ENCODE results near the gene COLQ.

Gene COLQ

DNA sequence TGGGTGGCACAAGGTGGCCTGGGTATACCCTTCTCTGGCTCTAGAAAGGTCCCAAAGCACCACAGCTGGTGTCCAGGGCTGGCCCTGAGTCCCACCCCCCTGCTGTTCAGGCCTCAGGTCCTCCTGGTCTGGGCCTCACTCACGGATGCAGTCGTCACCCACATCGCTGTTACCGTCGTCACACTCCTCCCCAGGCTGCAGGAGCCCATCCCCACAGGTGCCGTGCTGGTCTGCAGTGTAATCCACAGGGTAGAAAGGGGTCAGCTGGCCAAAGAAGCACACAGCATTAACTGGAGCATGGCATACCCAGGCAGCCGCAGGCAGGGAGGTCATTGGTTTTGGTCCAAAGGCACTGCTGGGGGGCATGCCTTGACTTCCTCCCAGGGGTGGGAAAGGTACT is 65.8 kb downstream of the COLQ start:
- no peak for DNase-seq (ENCODE audit: low read depth in 2 of 2)

DNA sequence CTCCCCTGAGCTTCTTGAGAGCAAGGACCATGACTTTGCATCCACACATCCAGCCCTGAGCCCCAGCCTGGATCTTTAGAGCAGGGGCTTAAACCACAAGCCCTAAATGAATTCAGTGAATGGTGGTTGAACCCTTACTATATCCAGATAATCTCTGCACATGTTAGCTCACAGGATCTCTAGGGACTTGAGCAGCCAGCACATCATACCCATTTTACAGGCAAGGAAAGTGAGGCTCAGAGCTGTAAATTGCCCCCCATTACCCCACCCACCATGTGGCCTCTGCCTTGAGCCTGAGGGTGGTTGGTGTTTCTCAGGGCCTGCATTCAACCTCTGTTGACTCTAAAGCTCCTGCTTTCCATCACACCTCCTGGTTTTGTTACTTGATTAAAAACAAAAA is 66.5 kb downstream of the COLQ start:
- no peak for DNase-seq (ENCODE audit: low read depth in 2 of 2)

DNA sequence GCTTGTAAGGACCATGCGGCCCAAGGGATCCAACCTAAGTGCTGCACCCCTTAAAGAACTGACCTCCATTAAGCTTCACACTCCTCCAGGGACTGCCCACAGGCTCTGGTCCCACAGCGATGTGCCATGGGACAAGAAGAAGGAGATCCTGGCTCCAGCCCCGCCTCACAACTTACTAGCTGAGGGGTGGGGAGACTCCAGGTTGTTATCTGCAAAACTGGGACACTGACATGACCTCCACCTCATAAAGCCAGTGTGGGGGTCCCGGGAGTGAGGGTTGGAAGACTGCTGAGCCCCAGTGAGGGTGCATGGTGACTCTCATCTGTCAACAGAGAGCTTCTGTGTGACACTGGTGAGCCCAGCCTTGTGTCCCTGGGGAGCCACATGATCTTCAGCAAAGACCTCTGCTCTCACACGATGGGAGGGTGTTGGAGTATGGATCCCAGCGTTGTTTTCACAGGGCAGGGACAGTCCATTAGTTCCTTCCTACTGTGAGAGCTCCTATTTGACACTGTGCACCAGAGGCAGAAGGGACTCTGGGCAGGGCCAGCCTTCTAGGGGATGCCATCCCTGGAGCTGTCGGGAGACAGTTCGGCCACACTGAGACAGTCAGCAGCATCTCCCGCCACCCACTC is 67.4 kb downstream of the COLQ start:
- no peak for DNase-seq (ENCODE audit: low read depth in 2 of 2)

DNA sequence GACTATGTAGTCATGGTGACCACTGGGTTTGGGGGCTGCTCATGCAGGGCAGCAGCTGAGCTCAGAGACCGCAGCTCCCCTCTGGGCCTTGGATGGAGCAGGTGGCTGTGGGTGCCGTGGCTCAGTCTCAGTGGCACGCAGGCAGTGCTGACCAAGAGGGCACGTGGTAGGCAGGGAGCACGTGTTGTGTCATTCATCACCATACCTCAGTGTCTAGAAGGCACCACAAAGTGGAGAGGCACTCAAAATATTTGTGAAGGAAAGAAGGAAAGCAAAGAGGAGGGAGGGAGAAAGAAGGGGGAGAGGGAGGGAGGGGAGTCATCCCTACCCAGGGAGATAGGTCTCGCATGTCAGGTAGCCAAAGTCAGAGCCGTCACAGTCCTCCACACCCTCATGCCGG is 68.0 kb downstream of the COLQ start:
- no peak for DNase-seq (ENCODE audit: low read depth in 2 of 2)

DNA sequence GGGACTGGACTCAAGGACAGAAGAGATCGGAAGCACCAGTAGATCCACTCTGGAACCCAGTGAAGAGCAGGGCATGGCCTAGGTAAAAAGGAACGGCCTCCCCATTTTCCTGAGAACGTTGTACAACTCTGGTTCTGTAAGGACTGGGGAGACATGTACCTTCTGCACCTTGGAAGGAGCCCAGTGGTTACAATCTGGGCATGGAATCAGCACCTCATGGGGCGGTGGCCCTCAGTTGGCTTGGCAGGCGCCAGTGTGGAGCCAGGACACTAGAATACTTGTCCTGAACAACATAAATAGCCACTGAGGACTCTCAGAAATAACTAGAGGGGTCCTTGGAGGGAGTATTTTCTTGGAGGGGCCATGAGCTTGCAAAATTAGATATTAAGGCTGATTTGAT is 68.5 kb downstream of the COLQ start:
- DNase-seq (ENCODE audit: low read depth in 2 of 2): no peak

DNA sequence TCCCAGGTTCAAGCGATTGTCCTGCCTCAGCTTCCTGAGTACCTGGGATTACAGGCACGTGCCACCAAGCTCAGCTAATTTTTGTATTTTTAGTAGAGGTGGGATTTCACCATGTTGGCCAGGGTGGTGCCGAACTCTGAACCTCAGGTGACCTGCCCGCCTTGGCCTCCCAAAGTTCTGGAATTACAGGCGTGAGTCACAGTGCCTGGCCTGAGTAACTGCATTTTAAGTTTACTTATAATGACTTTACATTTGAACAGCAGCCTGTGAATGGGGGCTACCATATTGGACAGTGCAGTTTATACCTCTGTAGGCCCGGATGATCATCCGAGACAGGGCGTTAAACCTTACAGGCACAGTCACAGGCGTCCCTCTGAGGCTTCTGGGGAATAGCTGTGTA is 69.3 kb downstream of the COLQ start:
- DNase-seq (ENCODE audit: low read depth in 2 of 2): no peak

DNA sequence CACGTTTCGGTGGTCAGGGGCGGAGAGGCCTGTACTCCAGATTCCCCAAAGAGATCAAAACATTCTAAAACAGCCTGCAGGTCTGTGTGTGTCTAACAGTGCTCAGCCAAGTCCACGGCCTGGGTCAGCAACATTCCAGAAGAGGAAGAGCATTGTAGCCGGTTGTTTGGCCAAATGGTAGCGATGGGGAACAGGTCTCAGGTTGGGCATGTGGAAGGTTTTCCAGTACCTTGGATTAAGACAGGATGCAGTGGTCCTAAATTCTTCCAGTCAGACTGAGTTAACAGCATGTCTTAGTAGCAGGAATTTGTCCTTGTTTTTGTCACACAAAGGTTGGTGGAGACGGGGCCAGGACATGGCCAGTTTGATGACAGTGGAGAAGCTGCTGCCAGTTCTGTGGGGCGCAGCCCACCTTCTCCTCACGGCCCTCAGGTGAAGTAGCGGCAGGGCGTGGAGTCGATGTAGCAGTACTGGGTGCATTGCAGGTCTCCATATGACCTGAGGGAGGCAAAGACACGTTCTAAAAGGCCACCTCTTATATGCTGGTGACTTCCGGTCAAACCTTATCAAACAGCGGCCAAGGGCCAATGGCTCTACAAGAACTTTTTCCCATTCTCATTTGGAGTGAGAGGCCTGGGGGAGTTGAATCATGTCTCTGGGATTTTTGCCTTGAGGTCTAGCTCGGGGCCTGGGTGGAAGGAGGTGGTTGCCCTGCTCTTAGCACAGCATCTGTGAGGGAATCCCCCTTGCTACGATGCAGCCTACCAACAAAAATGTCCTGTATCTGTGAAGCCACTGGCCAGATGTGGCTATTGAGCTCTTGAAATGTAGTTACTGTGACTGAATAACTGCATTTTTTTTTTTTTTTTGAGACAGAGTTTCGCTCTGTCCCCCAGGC is 70.0 kb downstream of the COLQ start:
- DNase-seq (ENCODE audit: low read depth in 2 of 2): no peak

DNA sequence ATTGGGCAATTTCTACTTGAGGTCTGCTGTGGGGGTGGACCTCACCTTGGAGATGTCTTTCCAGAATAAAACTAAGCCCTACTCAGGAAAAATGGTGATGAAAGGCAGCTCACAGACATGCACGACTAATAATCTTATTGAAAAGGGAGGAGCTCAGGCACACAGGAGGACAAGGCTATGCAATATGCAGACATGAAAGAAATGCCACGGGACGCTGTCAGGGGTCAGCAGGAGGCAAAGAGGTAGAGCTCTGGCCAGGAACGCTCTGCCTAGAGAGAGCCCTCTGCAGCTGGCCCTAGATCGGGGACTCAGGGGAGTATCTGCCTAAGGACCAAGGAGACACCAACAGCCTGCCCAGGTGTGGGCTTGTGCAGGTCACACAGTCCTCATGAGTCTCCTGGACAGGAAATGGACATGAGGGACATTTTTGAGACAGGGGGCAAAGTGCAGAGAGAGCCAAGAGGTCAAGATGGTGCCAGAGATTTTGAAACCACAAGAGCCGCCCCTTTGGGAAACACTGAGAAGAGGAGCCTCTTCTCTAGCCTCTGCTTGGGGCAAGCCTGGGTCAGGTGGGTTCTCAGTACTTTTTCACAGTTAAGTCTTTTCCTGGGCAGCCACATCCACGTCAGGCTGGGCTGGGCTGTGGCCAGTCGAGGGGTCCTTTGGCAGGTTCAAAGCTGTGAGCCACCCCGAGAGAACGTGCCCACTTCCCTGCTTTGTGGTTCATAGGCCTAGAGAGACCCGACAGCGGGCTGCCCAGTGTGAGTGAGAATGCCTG is 70.9 kb downstream of the COLQ start:
- no peak for DNase-seq (ENCODE audit: low read depth in 2 of 2)

DNA sequence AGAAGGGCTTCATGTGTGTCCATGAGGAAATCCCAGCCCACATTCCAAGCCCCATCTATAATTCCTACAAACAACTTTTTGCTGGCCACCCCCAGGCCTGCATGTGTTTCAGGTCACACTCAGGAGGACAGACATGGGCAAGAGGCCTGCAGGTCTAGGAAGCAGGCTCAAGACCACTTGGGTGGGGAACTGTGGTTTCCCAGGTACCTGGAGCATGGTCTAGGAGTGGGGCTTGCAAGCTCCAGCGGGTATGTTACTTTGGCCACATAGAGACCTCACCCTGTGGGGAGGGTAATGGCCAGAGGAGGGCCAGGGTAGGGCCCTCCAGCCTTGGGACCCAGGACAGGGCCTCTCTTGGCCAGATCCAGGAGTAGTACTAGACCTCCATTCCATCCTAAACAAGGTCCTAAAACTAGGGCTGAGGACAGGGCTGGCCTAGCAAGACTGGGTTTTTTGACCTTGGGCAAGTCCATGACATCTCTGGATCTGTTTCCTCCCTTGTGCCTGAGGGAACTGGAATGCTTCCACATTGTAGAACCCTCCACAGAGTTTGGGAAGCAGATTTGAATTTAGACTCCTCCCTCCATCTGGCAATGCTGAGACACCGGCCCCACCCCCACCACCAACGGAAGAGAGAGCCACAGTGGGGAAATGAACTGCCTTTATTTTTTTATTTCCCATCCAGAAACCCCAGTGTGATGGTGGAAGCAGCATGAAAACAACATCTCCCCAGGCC is 71.8 kb downstream of the COLQ start:
- DNase-seq (ENCODE audit: low read depth in 2 of 2): no peak

DNA sequence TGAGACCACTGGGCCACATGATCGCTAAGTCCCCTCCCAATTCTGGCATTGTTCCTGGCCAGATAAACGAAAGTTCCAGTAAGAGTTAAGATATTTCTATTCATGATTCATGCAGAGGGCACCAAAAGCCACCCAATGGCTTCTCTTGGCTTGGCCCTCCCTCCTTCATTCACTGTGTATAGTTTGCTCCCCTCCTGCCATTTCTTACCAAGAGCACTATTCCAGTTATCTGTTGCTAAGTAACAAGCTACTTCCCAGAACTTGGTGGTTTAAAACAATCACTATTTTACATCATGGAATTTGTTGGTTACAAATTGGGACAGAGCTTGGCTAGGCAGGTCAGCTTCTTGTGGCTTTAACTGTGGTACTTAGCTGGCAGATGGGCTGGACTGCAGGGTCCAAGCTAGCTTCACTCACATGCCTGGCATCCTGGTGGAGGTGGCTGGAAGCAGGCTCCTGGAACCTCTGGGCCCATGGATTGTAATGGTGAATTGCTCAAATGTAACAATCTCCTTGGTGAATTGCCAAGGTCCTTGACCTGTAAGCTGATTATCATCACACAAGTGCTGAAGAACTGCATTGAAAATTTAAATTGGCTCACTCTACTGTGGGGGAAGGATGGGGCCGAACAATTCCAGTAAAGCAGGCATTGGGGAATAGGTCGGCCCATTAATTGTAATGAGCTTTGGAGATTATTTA is 77.5 kb downstream of the COLQ start:
- DNase-seq (ENCODE audit: low read depth in 2 of 2): no peak

DNA sequence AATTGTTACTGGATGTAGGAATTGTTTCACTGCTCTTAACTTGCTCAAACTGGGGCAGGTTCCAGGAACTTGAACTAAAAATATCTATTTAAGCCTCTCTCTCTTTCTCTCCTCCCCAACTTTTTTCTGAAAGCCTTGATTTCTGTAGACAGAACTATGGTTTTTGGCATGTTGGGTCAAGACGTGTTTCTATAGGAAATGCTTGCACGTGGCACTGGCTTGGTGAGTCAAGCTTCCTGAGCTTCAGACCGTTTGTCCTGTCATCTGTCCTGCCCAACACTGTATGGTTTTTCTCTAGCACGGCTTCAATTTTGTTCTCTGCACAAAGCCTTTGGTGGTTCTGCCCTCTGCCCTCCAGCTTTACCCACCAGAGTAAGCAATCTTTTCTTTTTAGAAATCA is 80.6 kb downstream of the COLQ start:
- no peak for DNase-seq (ENCODE audit: low read depth in 2 of 2)

DNA sequence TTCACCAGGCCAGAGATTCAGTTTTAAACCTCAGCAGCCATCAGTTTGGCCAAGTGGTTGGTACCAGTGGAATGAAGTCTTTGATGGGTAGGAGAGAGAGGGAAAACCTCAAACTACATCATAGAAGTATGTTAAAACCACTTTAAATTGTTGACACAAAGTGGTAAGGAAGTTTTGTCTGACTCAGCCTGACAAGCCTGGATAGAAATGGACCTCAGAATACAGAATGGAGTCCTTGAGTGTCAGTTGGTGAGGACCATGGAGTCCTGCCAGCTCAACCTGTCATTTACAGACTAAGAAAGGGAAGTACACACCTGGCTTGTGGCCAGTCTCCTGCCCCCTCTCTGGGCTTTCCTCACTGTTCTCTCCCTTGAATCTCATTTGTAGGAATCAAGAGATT is 82.0 kb downstream of the COLQ start:
- DNase-seq (ENCODE audit: low read depth in 2 of 2): no peak

DNA sequence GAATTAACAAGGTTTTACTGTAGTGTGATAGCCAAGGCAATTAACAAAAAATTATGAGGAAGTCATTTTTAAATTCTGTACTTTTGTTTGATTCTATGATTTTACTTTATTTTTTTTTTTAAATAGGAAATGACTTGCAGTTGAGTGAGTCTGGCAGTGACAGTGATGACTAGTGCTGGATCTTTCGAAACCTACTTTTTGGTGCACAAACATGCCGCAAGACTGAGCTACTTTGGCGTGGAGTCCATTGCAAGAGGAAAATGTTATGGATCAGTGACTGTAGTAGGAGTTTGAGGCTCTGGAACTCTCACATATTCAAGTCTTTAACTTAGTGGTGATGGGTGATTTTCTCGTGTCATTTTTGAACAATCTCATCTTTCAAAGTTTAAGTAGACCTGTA is 82.5 kb downstream of the COLQ start:
- no peak for DNase-seq (ENCODE audit: low read depth in 2 of 2)

DNA sequence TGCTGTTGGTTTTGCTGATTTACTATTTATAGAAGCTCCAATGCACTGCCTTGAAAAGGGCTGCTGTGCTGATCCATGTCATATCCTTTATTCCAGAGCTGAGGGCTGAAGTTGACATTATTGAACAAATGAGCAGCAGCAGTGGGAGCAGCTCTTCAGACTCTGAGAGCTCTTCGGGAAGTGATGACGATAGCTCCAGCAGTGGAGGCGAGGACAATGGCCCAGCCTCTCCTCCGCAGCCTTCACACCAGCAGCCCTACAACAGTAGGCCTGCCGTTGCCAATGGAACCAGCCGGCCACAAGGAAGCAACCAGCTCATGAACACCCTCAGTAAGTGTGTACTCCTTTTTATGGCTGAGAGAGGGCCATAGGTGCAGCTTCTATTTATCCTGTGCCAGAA is 85.3 kb downstream of the COLQ start:
- DNase-seq (ENCODE audit: low read depth in 2 of 2): no peak

DNA sequence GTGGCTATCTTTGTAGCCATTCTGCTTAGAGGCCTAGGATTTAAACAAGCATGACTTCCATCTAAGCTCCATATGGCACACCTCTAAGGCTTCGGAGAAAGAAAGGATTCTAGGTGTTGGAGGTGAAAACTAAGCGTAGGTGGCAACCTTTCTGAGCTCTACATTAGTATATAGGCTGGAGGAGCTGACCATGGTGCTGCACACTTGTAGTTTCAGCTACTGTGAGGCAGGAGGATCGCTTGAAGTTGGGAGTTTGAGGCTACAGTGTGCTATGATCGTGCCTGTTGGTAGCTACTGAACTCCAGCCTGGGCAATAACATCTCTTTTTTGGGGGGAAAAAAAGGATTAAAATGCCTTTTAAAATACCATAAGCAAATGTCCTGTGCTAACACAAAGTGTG is 86.8 kb downstream of the COLQ start:
- no peak for DNase-seq (ENCODE audit: low read depth in 2 of 2)

DNA sequence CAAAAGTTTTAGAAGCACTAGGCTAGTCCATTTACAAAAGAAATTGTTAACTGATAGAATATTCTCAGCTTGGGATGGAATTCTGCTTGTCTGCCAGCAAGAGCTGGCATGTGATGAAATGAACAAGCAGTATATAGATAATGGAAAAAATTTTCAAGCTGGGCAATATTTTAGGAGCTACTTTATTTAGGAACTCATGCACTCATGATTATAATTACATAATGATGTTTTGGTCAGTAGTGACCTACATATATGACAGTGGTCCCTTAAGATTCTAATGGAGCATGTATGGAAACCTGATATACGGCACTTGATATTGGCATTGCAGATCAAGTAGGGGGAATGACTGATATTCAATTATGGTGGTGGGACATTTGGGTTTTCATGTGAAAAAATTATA is 88.0 kb downstream of the COLQ start:
- no peak for DNase-seq (ENCODE audit: low read depth in 2 of 2)

DNA sequence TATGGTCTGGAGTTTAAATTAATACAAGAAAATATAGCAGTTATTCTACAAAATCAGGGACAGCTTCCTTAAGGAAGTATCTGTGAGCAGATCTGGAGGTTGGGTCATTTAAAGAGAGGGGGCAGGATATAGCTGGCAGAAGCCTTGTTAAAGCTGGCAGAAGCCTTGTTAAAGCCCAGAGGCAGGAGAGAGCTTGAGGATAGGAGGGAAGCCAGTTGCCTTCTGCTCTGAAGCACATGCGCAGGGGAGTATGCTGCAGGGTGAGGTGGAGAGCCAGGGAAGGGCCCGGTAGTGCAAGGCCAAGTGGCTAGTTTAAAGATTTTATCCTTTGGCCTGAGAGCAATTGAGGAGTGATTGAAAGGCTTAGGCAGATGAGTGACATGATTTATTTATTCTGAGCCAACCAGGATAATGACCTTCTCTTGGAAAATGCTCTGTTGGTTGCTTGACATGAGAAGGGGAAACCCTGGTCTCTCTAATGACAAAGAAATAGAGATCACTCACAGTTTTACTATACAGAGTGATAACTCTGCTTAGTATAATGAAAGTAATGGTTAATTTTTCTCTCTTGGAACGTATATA is 90.2 kb downstream of the COLQ start:
- DNase-seq (ENCODE audit: low read depth in 2 of 2): no peak

DNA sequence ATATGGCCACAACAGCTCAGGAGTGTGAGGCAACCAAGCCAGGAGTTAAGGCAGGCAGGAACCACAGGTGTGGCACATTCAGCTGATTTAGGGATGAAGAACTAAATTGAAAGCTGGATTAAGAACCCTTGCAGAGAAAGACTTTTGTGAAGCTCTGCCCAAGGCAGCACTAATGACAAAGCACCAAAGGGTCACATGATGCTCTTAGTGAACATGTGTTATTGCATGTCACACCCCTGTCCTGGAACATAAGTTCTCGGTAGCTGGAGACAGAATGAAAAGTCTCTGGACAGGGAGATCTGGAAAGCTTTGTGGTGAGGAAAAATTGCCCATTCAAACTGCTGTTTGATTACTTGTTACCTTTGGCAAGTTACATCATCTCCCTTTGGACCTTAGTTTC is 90.9 kb downstream of the COLQ start:
- DNase-seq (ENCODE audit: low read depth in 2 of 2): no peak

DNA sequence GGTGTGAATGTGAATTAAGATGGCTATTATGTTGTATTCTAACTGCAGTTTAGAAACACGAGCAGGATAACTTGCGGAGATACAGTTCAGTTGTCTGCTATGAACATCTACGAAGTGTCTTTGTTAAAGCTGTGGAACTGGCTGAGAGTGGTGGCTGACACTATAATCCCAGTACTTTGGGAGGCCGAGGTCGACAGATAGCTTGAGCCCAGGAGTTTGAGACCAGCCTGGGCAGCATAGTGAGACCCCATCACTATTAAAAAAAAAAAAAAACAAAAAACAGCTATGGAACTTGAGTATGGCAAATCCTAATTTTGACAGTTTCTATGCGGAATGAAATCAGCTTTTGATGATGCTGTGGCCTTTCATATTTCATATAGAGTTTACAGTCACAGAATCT is 92.4 kb downstream of the COLQ start:
- no peak for DNase-seq (ENCODE audit: low read depth in 2 of 2)

DNA sequence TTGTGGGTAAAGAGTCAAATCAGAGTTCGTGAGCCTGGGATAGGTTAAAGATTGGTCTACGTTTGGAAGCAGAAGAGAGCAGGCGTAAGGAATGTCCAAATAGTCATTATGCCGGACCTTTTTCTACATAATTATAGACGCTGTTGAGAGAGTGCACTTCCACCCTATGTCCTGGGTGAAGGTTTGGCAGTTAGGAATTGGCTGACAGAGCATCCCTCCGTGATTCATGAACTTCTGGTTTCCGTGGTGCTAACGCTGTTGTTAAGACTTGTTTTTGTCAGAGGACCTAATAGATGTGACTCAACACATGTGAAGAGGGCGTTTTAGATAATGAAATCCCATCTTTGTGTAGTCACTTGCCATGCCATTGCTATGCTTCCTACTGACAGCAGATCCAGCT is 93.0 kb downstream of the COLQ start:
- no peak for DNase-seq (ENCODE audit: low read depth in 2 of 2)

DNA sequence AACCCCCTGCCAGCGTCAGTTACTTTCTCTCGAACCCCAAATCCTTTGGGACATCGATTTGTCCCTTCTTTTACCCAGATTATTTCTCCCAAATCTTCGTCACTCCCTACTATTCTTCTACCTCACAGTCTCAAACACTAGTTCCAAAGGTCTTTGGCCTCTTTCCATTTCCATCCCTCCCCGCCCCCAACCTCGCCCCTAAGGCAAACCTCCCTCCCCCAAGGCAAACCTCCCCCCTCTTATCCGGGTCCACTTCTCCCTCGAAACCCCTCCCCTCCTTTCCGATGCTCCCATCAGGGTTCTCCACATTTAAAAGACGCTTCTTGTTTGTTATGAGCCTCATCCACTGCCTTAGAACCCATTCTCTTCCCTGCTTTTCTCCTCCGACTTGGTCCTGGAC is 93.5 kb downstream of the COLQ start:
- DNase-seq (ENCODE audit: low read depth in 2 of 2): no peak

Measured in stimulated activated CD8-positive, alpha-beta memory T cell treated with anti-CD3 and anti-CD28 coated beads, Interleukin-15, amount 100 ng/mL, for 4 hours (primary cell).